ENCODE results near the gene FAAP20.

FAAP20 gene

GRCh38 chr1:2238361-2239012 is 43.9 kb upstream of the FAAP20 start:
- TF ChIP-seq, protein P1, sequence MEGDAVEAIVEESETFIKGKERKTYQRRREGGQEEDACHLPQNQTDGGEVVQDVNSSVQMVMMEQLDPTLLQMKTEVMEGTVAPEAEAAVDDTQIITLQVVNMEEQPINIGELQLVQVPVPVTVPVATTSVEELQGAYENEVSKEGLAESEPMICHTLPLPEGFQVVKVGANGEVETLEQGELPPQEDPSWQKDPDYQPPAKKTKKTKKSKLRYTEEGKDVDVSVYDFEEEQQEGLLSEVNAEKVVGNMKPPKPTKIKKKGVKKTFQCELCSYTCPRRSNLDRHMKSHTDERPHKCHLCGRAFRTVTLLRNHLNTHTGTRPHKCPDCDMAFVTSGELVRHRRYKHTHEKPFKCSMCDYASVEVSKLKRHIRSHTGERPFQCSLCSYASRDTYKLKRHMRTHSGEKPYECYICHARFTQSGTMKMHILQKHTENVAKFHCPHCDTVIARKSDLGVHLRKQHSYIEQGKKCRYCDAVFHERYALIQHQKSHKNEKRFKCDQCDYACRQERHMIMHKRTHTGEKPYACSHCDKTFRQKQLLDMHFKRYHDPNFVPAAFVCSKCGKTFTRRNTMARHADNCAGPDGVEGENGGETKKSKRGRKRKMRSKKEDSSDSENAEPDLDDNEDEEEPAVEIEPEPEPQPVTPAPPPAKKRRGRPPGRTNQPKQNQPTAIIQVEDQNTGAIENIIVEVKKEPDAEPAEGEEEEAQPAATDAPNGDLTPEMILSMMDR (conservative IDR thresholded peaks at IDR 0.05; ENCODE audit: control insufficient read depth, insufficient read depth, low read depth, low read length): no peak
- no peak overlapping the region for H3K4me3 ChIP-seq (ENCODE audit: control insufficient read depth, low read depth, low read length)
- DNase-seq (ENCODE audit: low read depth): no peak

DNA sequence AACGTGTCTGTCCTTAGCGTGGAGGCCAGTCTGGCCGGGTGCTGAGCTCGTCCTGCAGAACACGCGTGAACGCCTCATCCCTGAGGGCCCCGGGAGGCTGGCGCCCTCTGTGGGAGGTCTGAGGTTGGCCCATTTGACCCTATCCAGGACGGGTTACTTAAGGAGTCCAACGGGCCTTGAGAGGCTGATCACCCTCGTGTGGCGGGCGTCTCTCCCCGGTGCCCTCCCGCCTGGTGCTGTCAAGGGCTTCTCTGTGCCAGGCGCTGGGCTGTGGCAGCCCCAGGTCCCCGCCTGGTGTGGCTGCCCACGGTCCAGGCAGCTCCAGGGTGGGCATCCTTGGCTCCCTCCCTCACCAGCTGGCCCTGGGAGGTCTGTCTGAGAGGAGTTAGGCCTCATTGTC is 43.2 kb upstream of the FAAP20 start:
- H3K4me3 ChIP-seq (ENCODE audit: control insufficient read depth, low read depth, low read length): no peak overlapping the region
- DNase-seq (ENCODE audit: low read depth): peak; percentile 47
- TF ChIP-seq, protein P1 (conservative IDR thresholded peaks at IDR 0.05; ENCODE audit: control insufficient read depth, insufficient read depth, low read depth, low read length): peak; percentile 24

DNA sequence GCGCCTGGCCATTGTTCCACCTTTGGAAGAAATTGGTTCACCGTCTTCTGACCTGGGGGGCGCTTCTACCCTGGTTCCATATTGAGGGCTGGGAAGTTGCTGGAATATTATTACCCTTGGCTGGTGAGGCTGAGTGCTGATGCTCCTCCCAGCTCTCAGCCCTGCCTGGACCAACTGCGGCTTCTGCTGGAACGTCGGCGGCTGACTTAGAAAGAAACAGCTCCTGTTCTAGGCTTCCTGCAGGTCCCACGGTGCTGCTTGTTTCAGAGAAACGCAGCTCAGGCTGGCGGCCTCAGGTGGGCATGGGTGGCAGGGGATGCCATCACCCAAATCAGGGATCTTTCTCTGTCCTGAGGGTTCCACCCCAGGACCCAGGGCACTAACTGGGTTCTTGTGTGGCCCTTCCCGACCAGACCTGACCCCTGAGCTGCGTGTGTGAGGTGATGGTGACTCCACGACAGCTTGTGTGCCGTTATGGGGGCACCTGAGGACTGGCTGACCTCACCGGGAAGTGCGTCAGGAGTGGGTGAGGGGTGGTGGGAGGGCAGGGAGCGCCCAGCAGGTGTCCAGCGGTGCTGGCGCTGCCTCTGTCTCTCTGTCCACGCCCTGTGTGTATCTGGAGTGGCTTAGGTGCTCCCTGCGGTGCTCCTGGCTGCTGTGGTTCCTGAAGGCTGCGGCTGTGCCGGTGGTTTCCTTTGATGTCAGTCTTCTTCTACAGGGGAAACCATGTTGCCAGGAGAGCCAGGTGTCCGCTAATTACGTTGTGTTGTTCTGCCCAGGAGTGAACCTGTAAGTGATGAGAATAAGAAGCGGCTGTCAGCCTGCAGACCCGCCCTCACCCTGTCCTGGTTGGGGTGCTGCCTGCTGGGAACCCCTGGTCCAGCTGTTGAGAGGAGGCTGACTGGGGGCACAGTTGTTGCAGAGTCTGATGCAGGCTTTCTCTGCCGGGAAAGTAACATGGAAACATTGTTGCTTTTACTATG is 42.4 kb upstream of the FAAP20 start:
- DNase-seq (ENCODE audit: low read depth): no peak
- no peak overlapping the region for H3K4me3 ChIP-seq (ENCODE audit: control insufficient read depth, low read depth, low read length)

DNA sequence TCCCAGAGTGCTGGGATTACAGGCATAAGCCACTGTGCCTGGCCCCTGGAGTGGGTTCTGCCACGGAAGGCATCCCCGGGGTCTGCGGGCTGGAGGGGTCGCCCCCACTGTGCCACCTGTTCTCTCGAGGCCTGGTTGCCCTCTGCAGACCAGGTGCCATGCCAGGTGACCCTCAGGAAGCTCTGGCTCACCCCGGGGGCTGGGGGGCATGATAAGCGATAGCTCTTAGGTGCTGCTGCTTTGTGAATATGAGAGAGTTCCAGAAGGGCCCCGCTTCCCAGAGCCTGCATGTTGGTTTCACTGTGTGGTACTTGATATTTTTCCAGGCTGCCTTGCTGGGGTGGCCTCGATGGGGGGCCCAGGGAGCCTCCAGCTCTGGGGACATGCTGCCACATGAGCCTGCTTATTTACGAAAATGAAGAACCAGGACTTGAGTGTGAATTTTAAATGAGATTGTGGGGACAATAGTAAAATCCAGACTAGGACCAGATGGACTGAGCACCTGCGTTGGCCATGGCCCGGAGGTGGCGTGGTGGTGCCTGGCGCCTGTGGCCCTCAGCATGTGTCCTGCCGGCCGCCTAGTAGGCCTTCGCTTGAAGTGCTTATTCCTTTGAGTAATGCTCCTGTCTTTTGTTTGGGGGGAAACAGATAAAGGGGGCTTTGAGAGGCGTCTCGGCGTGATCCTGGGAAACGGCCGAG is 40.9 kb upstream of the FAAP20 start:
- DNase-seq (ENCODE audit: low read depth): no peak
- TF ChIP-seq, protein P1 (conservative IDR thresholded peaks at IDR 0.05; ENCODE audit: control insufficient read depth, insufficient read depth, low read depth, low read length): no peak
- H3K4me3 ChIP-seq (ENCODE audit: control insufficient read depth, low read depth, low read length): no peak overlapping the region

More for the DNA sequence above, 42.4 kb upstream of the FAAP20 start:
- TF ChIP-seq, protein P1 (conservative IDR thresholded peaks at IDR 0.05; ENCODE audit: control insufficient read depth, insufficient read depth, low read depth, low read length): no peak

DNA sequence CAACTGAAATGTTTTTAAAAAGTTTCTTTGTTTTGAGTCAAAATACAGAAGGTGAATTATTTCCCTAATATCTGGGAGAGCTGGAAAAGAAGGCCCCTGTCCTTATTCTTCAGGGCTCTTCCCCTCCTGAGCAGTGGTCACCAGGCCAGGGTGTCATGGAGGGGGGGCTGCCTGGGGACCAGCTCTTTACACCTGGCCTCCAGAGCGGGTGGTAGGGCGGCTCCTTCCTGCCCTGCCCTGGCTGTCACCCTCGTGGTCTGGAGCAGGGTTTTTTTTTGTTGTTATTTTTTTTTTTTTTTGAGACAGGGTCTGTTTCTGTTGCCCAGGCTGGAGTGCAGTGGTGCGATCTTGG is 40.2 kb upstream of the FAAP20 start:
- TF ChIP-seq, protein P1 (conservative IDR thresholded peaks at IDR 0.05; ENCODE audit: control insufficient read depth, insufficient read depth, low read depth, low read length): no peak
- peak overlapping the region; percentile 4 for H3K4me3 ChIP-seq (ENCODE audit: control insufficient read depth, low read depth, low read length)
- DNase-seq (ENCODE audit: low read depth): no peak

DNA sequence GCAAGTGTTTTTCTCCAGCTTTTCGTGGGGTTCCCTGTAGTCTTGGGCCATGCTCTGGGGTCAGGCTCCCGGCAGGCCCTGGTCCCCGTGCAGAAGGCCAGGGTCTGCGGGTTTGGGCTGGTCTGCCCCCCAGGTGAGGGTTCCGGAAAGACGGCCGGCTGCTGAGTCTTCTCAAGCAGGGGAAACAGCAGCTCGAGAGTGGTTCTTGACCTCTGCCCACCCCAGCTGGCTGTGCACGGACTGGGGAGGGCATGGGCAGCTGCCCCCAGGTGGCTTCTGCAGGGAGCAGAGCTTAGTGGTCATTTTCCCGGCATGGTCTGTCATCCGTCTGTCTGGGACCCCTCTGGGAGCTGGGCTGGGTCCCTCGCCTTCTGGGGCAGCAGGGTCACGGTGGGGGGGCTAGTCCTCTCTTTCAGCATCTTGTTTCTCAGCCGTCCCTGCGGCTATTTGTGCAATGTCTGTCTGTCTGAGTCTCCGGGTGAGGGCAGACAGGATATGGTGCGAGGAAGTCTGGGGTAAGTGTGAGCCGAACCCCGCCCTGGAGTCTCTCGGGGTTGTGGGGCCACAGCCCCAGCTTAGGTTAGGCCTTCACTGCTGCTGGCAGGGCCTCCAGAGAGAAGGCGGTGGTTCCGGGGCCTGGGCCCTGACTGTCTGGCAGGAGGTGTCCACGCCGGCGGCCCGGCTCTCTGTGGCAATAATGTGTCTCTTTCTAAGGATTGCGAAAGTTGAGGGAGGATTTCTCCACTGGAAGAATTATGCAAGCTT is 39.6 kb upstream of the FAAP20 start:
- peak overlapping the region; percentile 16 for H3K4me3 ChIP-seq (ENCODE audit: control insufficient read depth, low read depth, low read length)
- peak; percentile 96 for DNase-seq (ENCODE audit: low read depth)
- TF ChIP-seq, protein P1 (conservative IDR thresholded peaks at IDR 0.05; ENCODE audit: control insufficient read depth, insufficient read depth, low read depth, low read length): no peak
